Gastrocnemius medialis (tissue), 4 donors: ENCODE measurements around the gene ASXL3.

Experiments
- POLR2A ChIP-seq, 2 donors: fragments of 450-650 bp; IDR thresholded peaks; one replicate each; pipeline ENCODE4 v1.6.1; 2017; ENCODE audit warnings: antibody characterized with exemption in 2 of 2, mild to moderate bottlenecking in 2 of 2, moderate library complexity in 2 of 2
- TF ChIP-seq, protein P1 (sequence below), 5 experiments: fragments of 450-650 bp in 3 of 5; fragments of 200-600 bp in 2 of 5; sonication (generic) in 2 of 5; IDR thresholded peaks in 4 of 5; conservative IDR thresholded peaks in 1 of 5; 1 replicate in 4 of 5; 2 replicates in 1 of 5; pipeline ENCODE4 v1.5.1; 2016 to 2019; ENCODE audit warnings: antibody characterized with exemption in 5 of 5, mild to moderate bottlenecking in 3 of 5, moderate library complexity in 3 of 5

DNA sequence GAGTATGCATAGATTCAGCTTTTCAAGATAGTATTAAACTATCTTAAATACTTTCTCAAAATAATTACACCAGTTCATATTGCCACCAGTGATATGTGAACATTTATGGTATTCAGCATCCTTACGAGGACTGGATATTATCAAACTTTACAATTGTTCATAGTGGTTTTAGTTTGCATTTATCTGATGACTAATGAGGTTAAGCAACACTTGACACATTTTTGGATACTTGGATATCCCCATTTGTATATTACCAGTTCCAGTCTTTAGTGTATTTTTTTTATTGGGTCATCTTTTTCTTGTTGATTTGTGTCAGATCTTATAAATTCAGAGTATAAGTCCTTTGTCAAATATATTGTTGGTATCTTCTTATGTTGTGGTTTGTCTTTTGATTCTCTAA is 128.4 kb downstream of the ASXL3 start:
- no peak for TF ChIP-seq POLR2A (IDR thresholded peaks at IDR 0.05)
- TF ChIP-seq, protein P1, sequence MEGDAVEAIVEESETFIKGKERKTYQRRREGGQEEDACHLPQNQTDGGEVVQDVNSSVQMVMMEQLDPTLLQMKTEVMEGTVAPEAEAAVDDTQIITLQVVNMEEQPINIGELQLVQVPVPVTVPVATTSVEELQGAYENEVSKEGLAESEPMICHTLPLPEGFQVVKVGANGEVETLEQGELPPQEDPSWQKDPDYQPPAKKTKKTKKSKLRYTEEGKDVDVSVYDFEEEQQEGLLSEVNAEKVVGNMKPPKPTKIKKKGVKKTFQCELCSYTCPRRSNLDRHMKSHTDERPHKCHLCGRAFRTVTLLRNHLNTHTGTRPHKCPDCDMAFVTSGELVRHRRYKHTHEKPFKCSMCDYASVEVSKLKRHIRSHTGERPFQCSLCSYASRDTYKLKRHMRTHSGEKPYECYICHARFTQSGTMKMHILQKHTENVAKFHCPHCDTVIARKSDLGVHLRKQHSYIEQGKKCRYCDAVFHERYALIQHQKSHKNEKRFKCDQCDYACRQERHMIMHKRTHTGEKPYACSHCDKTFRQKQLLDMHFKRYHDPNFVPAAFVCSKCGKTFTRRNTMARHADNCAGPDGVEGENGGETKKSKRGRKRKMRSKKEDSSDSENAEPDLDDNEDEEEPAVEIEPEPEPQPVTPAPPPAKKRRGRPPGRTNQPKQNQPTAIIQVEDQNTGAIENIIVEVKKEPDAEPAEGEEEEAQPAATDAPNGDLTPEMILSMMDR (IDR thresholded peaks at IDR 0.05 in 4 of 5, conservative IDR thresholded peaks at IDR 0.05 in 1 of 5): no peak
